IPS-11a (cell line): ENCODE results near the gene SIK3.
"Not testable (repeated sequence)": the region's sequence is repeated elsewhere in the genome, so short reads cannot be mapped to it uniquely, and the experiment has no call there.

Experiments used
- H3K4me3 ChIP-seq: one replicate; pipeline ENCODE4 v1.5.1; 2013; ENCODE audit warnings: low read depth, low read length, control low read depth

SIK3 gene

GRCh38 chr11:116804001-116804400, 294.2 kb downstream of the SIK3 start:
- no peak overlapping the region for H3K4me3 ChIP-seq

DNA sequence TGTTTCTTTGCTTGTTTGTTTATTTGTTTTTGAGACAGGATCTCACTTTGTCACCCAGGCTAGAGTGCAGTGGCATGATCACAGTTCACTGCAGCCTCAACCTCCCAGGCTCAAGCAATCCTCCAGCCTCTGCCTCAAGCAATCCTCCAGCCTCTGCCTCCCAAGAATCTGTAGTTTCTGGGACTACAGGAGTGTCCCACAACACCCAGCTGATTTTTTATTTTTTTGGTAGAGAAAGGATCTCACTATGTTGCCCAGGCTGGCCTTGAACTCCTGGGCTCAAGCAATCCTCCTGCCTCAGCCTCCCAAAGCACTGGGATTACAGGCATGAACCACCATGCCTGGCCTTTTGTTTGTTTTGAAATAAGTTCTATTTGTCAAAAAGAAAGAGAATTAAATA, 296.6 kb downstream of the SIK3 start:
- H3K4me3 ChIP-seq, result not testable (repeated sequence)

DNA sequence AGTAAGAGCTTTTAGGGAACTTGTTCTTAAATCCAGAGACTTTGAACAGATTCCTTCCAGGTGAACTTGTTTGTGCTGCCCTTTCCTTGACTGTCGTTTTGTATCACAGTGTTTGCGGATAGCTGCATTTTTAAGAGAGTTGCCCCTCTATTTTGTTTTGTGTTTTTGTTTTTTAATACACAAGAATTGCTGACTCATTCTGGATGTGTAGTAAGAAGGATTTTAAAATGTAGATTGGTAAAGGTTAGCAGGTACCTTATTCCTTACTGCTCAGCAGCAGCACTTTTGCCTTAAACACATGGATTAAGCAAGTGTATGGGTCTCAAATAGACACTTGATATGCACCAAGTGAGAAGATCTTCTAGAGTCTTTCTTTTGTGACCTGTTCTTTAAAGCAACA, 297.6 kb downstream of the SIK3 start:
- no peak overlapping the region for H3K4me3 ChIP-seq

DNA sequence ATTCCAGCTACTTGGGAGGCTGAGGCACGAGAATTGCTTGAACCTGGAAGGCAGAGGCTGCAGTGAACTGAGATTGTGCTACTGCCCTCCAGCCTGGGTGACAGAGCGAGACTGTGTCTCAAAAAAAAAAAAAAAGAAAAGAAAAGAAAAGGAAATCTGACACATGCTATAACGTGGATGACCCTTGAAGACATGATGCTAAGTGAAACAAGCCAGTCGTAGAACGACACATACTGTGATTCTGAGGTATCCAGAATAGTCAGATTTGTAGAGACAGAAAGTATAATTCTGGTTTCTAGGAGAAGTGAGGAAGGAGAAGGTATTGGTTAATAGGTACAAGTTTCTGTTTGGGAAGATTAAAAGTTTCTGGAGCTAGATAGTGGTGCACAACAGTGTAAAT, 299.9 kb downstream of the SIK3 start:
- no peak overlapping the region for H3K4me3 ChIP-seq

DNA sequence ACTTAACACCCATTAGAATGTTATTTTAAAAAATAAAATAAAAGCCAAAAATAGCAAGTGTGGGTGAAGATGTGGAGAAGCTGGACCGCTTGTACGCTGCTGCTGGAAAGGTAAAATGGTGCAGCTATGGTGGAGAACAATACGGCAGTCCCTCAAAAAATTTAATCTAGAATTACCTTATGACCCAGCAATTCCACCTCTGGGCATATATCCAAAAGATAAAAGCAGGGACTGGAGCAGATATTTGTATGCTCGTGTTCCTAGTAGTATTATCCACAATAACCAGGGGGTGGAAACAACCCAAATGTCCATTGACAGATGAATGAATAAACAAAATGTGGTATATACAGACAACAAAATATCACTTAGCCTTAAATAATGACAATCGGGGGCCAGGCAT, 300.4 kb downstream of the SIK3 start:
- no peak overlapping the region for H3K4me3 ChIP-seq

GRCh38 chr11:116796548-116796947, 301.7 kb downstream of the SIK3 start:
- no peak overlapping the region for H3K4me3 ChIP-seq

DNA sequence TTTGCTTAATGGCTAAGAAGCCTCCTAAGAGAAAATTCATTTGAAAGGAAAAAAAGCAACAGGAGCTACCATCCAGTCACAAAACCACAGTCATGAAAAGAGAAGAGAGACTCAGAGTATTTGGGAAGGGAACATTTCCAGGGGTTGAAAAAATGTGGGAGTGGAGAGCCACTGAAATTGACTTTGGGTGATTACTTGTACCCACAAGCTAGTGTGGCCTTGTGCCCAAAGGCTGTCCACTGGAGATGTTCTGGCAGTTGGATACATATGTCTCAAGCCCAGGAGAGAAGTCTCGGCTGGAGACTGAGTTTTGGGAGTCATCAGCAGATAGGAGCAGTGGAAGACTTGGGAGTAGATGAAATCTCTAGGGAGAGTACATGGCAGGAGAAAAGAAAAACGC, 303.4 kb downstream of the SIK3 start:
- H3K4me3 ChIP-seq, result no peak overlapping the region

DNA sequence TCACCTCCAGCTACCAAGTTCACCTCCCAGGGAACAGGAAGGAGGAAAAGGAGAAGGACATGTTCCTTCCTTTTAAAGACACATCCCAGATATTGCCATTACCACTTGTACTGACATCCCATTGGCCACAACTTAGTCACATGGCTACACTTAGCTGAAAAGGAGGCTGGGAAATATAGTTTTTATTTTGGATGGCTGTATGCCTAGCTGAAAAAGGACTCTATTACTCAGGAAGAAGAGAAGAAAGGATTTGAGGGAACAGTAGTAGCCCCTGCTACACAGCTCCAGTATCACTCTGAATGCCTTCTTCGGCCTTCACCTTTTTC, 304.5 kb downstream of the SIK3 start:
- H3K4me3 ChIP-seq, result no peak overlapping the region
